IMR-90 (cell line): Measurements from ENCODE around the gene CASP2. TPM values are rescaled to one million over a fixed set of nuclear protein-coding genes. Genes with fewer than 3 reads are reported as not detected.

Experiments used
- ATAC-seq: fragments of 200-7000 bp; cut with Tn5 transposase; 2 replicates; pipeline ENCODE4 v1.9.1; 2020; ENCODE audit warnings: low read depth, mild to moderate bottlenecking, moderate library complexity
- BruUV-seq: library from RNA; stranded (reverse); fragments of 400-500 nt; replicated peaks from 2 replicates; lab custom pipeline; 2021; lab: Mats Ljungman, UMichigan
- CTCF ChIA-PET: fragments of 300-600 bp; formaldehyde crosslinking; extraction: SDS; loops from one replicate; lab custom pipeline; 2021; ENCODE audit warnings: antibody characterized with exemption; lab: Yijun Ruan, JAX
- POLR2A ChIA-PET: fragments of 300-600 bp; sonication (Branson Sonifier 250); formaldehyde crosslinking; loops from one replicate; lab custom pipeline; 2022; ENCODE audit warnings: antibody characterized with exemption; ENCODE audit not compliant: unreplicated experiment; lab: Charles Lee
- DNase-seq: peaks from one replicate; pipeline ENCODE4 v3.0.0; 2013
- H2AFZ ChIP-seq: replicated peaks from 2 replicates; pipeline ENCODE3; 2013; ENCODE audit warnings: low read length, mild to moderate bottlenecking; ENCODE audit not compliant: poor library complexity
- H2AK5ac ChIP-seq: 2 replicates; pipeline ENCODE4 v1.6.1; 2013; ENCODE audit warnings: low read depth, low read length, inconsistent platforms
- H2AK9ac ChIP-seq: replicated peaks from 2 replicates; pipeline ENCODE3; 2013; ENCODE audit warnings: mild to moderate bottlenecking, low read depth, low read length, moderate library complexity; ENCODE audit not compliant: poor library complexity
- H2BK120ac ChIP-seq: 2 replicates; pipeline ENCODE4 v1.6.1; 2013; ENCODE audit warnings: low read depth, low read length, inconsistent platforms
- H2BK15ac ChIP-seq: 3 replicates; pipeline ENCODE4 v1.6.1; 2013; ENCODE audit warnings: low read depth, low read length, inconsistent platforms
- H2BK20ac ChIP-seq: 2 replicates; pipeline ENCODE4 v1.6.1; 2013; ENCODE audit warnings: low read depth, mild to moderate bottlenecking, inconsistent platforms, low read length, moderate library complexity
- H2BK5ac ChIP-seq: 2 replicates; pipeline ENCODE4 v1.6.1; 2013; ENCODE audit warnings: mild to moderate bottlenecking, low read depth, low read length, inconsistent platforms; ENCODE audit not compliant: poor library complexity, severe bottlenecking
- H3K14ac ChIP-seq: replicated peaks from 2 replicates; pipeline ENCODE4 v1.6.1; 2013; ENCODE audit warnings: low read depth, low read length, inconsistent platforms
- H3K18ac ChIP-seq: 2 replicates; pipeline ENCODE4 v1.6.1; 2013; ENCODE audit warnings: low read depth, low read length, control low read depth
- H3K23ac ChIP-seq: 2 replicates; pipeline ENCODE4 v1.6.1; 2013; ENCODE audit warnings: low read depth, low read length, inconsistent platforms
- H3K27ac ChIP-seq: 2 replicates; pipeline ENCODE4 v1.5.1; 2013; ENCODE audit warnings: mild to moderate bottlenecking, control low read depth, low read length; ENCODE audit not compliant: insufficient read depth
- H3K27me3 ChIP-seq: 2 replicates; pipeline ENCODE4 v1.6.1; 2013; ENCODE audit warnings: low read length; ENCODE audit not compliant: control insufficient read depth, insufficient read depth
- H3K36me3 ChIP-seq: 2 replicates; pipeline ENCODE4 v1.6.1; 2013; ENCODE audit warnings: low read length, mixed read lengths; ENCODE audit not compliant: control insufficient read depth, insufficient read depth
- H3K4ac ChIP-seq: 2 replicates; pipeline ENCODE4 v1.6.1; 2013; ENCODE audit warnings: low read depth, low read length, inconsistent platforms
- H3K4me1 ChIP-seq: 2 replicates; pipeline ENCODE4 v1.6.1; 2013; ENCODE audit warnings: low read length, mixed read lengths; ENCODE audit not compliant: control insufficient read depth, insufficient read depth
- H3K4me2 ChIP-seq: 2 replicates; pipeline ENCODE4 v1.6.1; 2013; ENCODE audit warnings: low read depth, mild to moderate bottlenecking, control low read depth, low read length, moderate library complexity
- H3K4me3 ChIP-seq: 2 replicates; pipeline ENCODE4 v1.5.1; 2013; ENCODE audit warnings: low read depth, mild to moderate bottlenecking, control low read depth, low read length, moderate library complexity; ENCODE audit not compliant: insufficient read depth
- H3K56ac ChIP-seq: 2 replicates; pipeline ENCODE4 v1.6.1; 2013; ENCODE audit warnings: low read length, inconsistent platforms; ENCODE audit not compliant: insufficient read depth; ENCODE audit errors: extremely low read depth
- H3K79me1 ChIP-seq, 2 experiments: 2 replicates each; pipeline ENCODE4 v1.6.1; 2013; ENCODE audit warnings: low read length in 2 of 2, inconsistent platforms in 1 of 2, low read depth in 1 of 2
- H3K9ac ChIP-seq: 2 replicates; pipeline ENCODE4 v1.6.1; 2013; ENCODE audit warnings: low read depth, low read length, control low read depth
- H3K9me1 ChIP-seq: 2 replicates; pipeline ENCODE4 v1.6.1; 2013; ENCODE audit warnings: low read length, inconsistent platforms; ENCODE audit not compliant: insufficient read depth
- H3K9me3 ChIP-seq: 2 replicates; pipeline ENCODE4 v1.6.1; 2013; ENCODE audit warnings: low read length; ENCODE audit not compliant: control insufficient read depth, insufficient read depth
- H4K20me1 ChIP-seq: 2 replicates; pipeline ENCODE4 v1.6.1; 2013; ENCODE audit warnings: low read length, inconsistent platforms; ENCODE audit not compliant: insufficient read depth
- H4K5ac ChIP-seq: 2 replicates; pipeline ENCODE4 v1.6.1; 2013; ENCODE audit warnings: mild to moderate bottlenecking, low read depth, low read length, control low read depth
- H4K8ac ChIP-seq, 2 experiments: 2 replicates each; pipeline ENCODE4 v1.6.1; 2013; ENCODE audit warnings: low read depth in 2 of 2, low read length in 2 of 2, control low read depth in 1 of 2, inconsistent platforms in 1 of 2
- H4K91ac ChIP-seq: 2 replicates; pipeline ENCODE4 v1.6.1; 2013; ENCODE audit warnings: low read depth, low read length, inconsistent platforms; ENCODE audit not compliant: insufficient read depth
- CEBPB ChIP-seq: IDR thresholded peaks from 2 replicates; pipeline ENCODE4 v1.6.1; 2012; ENCODE audit warnings: low read depth, low read length, improper control_type of control experiment
- CHD1 ChIP-seq: IDR thresholded peaks from 2 replicates; pipeline ENCODE4 v1.6.1; 2012; ENCODE audit warnings: low read depth, low read length, improper control_type of control experiment
- FOS ChIP-seq: fragments of 150-350 bp; IDR thresholded peaks from 2 replicates; pipeline ENCODE4 v1.6.1; 2016; ENCODE audit warnings: low read depth, low read length
- POLR2A ChIP-seq: IDR thresholded peaks from 2 replicates; pipeline ENCODE4 v1.6.1; 2012; ENCODE audit warnings: mild to moderate bottlenecking, low read depth, low read length
- USF2 ChIP-seq: fragments of 150-350 bp; IDR thresholded peaks from 2 replicates; pipeline ENCODE4 v1.6.1; 2017; ENCODE audit warnings: mild to moderate bottlenecking, antibody characterized with exemption, low read length, low read depth
- WGBS, 2 experiments: methylation state at CpG; one replicate each; pipeline versions ENCODE4 v1.1.5 to v1.1.7; 2013; ENCODE audit warnings: missing lambda C conversion rate in 2 of 2; ENCODE audit not compliant: insufficient read length in 1 of 2; ENCODE audit errors: extremely low coverage in 2 of 2; 5-methylcytosine and 5-hydroxymethylcytosine counted together
- dilution Hi-C: fragments of 300-500 bp; cut with HindIII; formaldehyde crosslinking; loops from one replicate; pipeline ENCODE4 v1.14.3; 2018; ENCODE audit warnings: low sequenced_read_pairs; ENCODE audit not compliant: unreplicated experiment
- in situ Hi-C: fragments of 300-500 bp; cut with MboI; formaldehyde crosslinking; loops from 3 replicates; pipeline ENCODE4 v1.14.3; 2019; ENCODE audit warnings: low sequenced_read_pairs, inconsistent platforms, mixed read lengths
- intact Hi-C: fragments of 100-400 bp; cut with micrococcal nuclease; formaldehyde crosslinking; loops from 2 replicates; pipeline ENCODE4 v1.10.0; 2022
- microRNA-seq, 2 experiments: library from miRNA; stranded (forward) in 1 of 2; unstranded in 1 of 2; fragments of 10-50 nt in 1 of 2; fragments of <30 nt in 1 of 2; gene quantifications in 1 of 2; microRNA quantifications in 1 of 2; one replicate each; pipeline versions ENCODE3 to v1.1.0; 2013 to 2020; ENCODE audit not compliant: insufficient read depth in 1 of 2, insufficient read length in 1 of 2, unreplicated experiment in 1 of 2
- polyA plus RNA-seq, 3 experiments: library from polyadenylated mRNA; depleted of rRNA; stranded (reverse); fragments of >200 nt; gene quantifications; 2 replicates each; pipeline ENCODE4 v1.2.3, GENCODE V29; 2012; ENCODE audit warnings: low replicate concordance in 1 of 3
- small RNA-seq, 5 experiments: library from RNA; depleted of rRNA; stranded (forward); fragments of <200 nt; gene quantifications; one replicate each; pipeline ENCODE3, GENCODE V24; 2012
- total RNA-seq: library from RNA; depleted of rRNA; stranded (reverse); fragments of >200 nt; gene quantifications from 2 replicates; pipeline ENCODE4 v1.2.3, GENCODE V29; 2012; rRNA removed

Gene CASP2
- total and polyA plus RNA-seq, 2 of the 4 experiments (the other 2 are of a cell fraction), result 15.4 to 25.6 TPM

DNA sequence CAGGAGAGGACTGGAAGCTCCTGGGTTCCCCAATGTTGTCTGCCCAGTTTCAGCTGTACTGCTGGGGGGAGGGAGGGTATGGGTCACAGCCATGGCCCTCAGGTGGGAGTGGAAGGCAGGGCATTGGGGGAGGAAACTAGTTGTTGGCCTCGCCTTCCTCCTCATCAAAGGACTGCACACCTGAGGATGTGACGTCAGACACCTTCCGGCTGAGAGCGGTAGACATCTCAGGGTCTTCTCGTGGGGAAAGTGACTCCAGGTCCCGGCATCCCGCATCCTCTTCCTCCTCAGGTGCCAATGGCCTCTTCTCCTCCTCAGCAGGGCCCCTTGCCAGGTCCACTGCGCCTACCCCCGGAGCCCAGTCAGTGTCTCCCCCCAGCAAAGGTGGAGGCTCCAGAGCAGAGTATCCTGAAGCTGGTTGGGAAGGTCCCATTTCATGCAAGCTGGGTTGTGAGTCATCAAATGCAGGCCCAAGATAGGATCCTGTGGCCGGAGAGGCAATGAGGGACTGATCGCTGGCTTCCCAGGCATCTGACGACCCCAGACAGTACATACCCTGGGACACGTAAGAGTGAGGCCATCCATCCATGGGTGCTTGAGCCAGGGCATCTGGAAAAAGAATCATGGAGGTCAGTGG is 68.4 kb downstream of the CASP2 start:
- H3K14ac ChIP-seq, result no peak overlapping the region
- no peak overlapping the region for H3K4me3 ChIP-seq
- H2AK5ac ChIP-seq, result no peak overlapping the region
- no peak overlapping the region for H4K91ac ChIP-seq
- H3K4ac ChIP-seq, result no peak overlapping the region
- ATAC-seq (no peak), DNase-seq (no peak)
- H4K5ac ChIP-seq, result no peak overlapping the region
- in situ Hi-C loops (no loop called here), intact Hi-C loops (no loop called here), dilution Hi-C loops (no loop called here)
- no TSS peak for BruUV-seq
- H3K9me1 ChIP-seq, result no peaks in the 10 kb centered on the region; the same call in 1 of the 2 replicates
- no peak overlapping the region for H2AFZ ChIP-seq
- H2BK120ac ChIP-seq, result no peak overlapping the region
- WGBS, 2 experiments, result no CpG with 5 or more reads among the region's 13 CpGs
- no peak overlapping the region for H3K4me2 ChIP-seq
- no peak overlapping the region for H4K8ac ChIP-seq
- no peak overlapping the region for H3K27ac ChIP-seq
- no peaks in the 10 kb centered on the region for H3K9me3 ChIP-seq
- no peak overlapping the region for H3K23ac ChIP-seq
- H2AK9ac ChIP-seq, result peak overlapping the region; percentile 15
- H2BK20ac ChIP-seq, result no peak overlapping the region
- no peak overlapping the region for H2BK5ac ChIP-seq
- TF ChIP-seq POLR2A (no peak), CHD1 (no peak), CEBPB (no peak), USF2 (no peak), FOS (no peak)
- no peak overlapping the region for H3K56ac ChIP-seq
- peaks cover 2% of the 10 kb centered on the region; the same call in 1 of the 2 replicates for H3K36me3 ChIP-seq
- no peaks in the 10 kb centered on the region for H3K79me1 ChIP-seq
- H3K18ac ChIP-seq, result no peak overlapping the region
- H3K27me3 ChIP-seq, result peaks cover 22% of the 10 kb centered on the region
- ChIA-PET POLR2A (no interaction called here), CTCF (no interaction called here)
- no peak overlapping the region for H2BK15ac ChIP-seq
- no peaks in the 10 kb centered on the region for H3K4me1 ChIP-seq
- H4K20me1 ChIP-seq, result no peaks in the 10 kb centered on the region
- no peak overlapping the region for H3K9ac ChIP-seq

Small RNA genes lying within 50 kb of the gene (microRNA-seq; reads per million reads assigned to microRNA genes)
- gene RN7SL481P (ENCODE audit: insufficient read depth, insufficient read length) (not detected), gene RN7SL535P (ENCODE audit: insufficient read depth, insufficient read length) (not detected)

Small RNA genes lying within 50 kb of the gene (small RNA-seq; reads per million reads assigned to genes)
- gene RN7SL481P, result 0 reads per million in 5 experiments
- gene RN7SL535P, result 0 reads per million in 5 experiments

Other genes starting within 250 kb of the CASP2 start
- not detected in 2 replicates for gene OR6V1, start 236.0 kb upstream of the CASP2 start, total RNA-seq
- not detected in 2 replicates for gene OR6V1, start 236.0 kb upstream of the CASP2 start, polyA plus RNA-seq (2012; rRNA removed)
- gene PIP, start 156.3 kb upstream of the CASP2 start, total RNA-seq, result not detected in 2 replicates
- gene PIP, start 156.3 kb upstream of the CASP2 start, polyA plus RNA-seq (2012; rRNA removed), result not detected in 2 replicates
- gene TAS2R39, start 104.9 kb upstream of the CASP2 start, total RNA-seq, result not detected in 2 replicates
- not detected in 2 replicates for gene TAS2R39, start 104.9 kb upstream of the CASP2 start, polyA plus RNA-seq (2012; rRNA removed)
- not detected in 2 replicates for gene TAS2R40, start 66.3 kb upstream of the CASP2 start, total RNA-seq
- gene TAS2R40, start 66.3 kb upstream of the CASP2 start, polyA plus RNA-seq (2012; rRNA removed), result not detected in 2 replicates
- gene GSTK1, start 24.9 kb upstream of the CASP2 start, total RNA-seq, result 60.0 and 64.9 TPM in 2 replicates
- gene GSTK1, start 24.9 kb upstream of the CASP2 start, polyA plus RNA-seq (2012; rRNA removed), result 109 and 111 TPM in 2 replicates
- not detected in 2 replicates for gene TMEM139, start 3.4 kb upstream of the CASP2 start, total RNA-seq
- 0.07 TPM in 1 of 2 replicates, not detected in the other for gene TMEM139, start 3.4 kb upstream of the CASP2 start, polyA plus RNA-seq (2012; rRNA removed)
- not detected in 2 replicates for gene CLCN1, start 27.8 kb downstream of the CASP2 start, total RNA-seq
- not detected in 2 replicates for gene CLCN1, start 27.8 kb downstream of the CASP2 start, polyA plus RNA-seq (2012; rRNA removed)
- 2.5 and 3.4 TPM in 2 replicates for gene FAM131B, start 74.4 kb downstream of the CASP2 start, total RNA-seq
- 3.7 and 4.3 TPM in 2 replicates for gene FAM131B, start 74.4 kb downstream of the CASP2 start, polyA plus RNA-seq (2012; rRNA removed)
- gene ZYX, start 93.0 kb downstream of the CASP2 start, total RNA-seq, result 22.6 and 25.0 TPM in 2 replicates
- 291 and 334 TPM in 2 replicates for gene ZYX, start 93.0 kb downstream of the CASP2 start, polyA plus RNA-seq (2012; rRNA removed)
- gene EPHA1, start 120.5 kb downstream of the CASP2 start, total RNA-seq, result not detected in 2 replicates
- 0.10 TPM in 1 of 2 replicates, not detected in the other for gene EPHA1, start 120.5 kb downstream of the CASP2 start, polyA plus RNA-seq (2012; rRNA removed)
- gene TAS2R60, start 155.1 kb downstream of the CASP2 start, total RNA-seq, result not detected in 2 replicates
- not detected in 2 replicates for gene TAS2R60, start 155.1 kb downstream of the CASP2 start, polyA plus RNA-seq (2012; rRNA removed)
- gene TAS2R41, start 189.5 kb downstream of the CASP2 start, total RNA-seq, result not detected in 2 replicates
- gene TAS2R41, start 189.5 kb downstream of the CASP2 start, polyA plus RNA-seq (2012; rRNA removed), result not detected in 2 replicates